Testis (tissue), 3 donors: ENCODE measurements around the gene ICAM2. TPM values are rescaled to one million over a fixed set of nuclear protein-coding genes. Genes with fewer than 3 reads are reported as not detected.
A peak's percentile ranks its signal among the peaks of the same experiment; 100 is the strongest.

Experiments used
- DNase-seq: peaks from one replicate; pipeline ENCODE4 v3.0.0-alpha.2; 2019
- H3K27ac ChIP-seq, 2 donors: fragments of 200-600 bp; sonication (generic); one replicate each; pipeline ENCODE4 v1.5.1; 2019
- H3K27me3 ChIP-seq: fragments of 200-600 bp; sonication (generic); one replicate; pipeline ENCODE4 v1.5.1; 2019
- H3K36me3 ChIP-seq: fragments of 200-600 bp; sonication (generic); one replicate; pipeline ENCODE4 v1.5.1; 2017; ENCODE audit warnings: low read depth; ENCODE audit errors: missing control alignments
- H3K4me1 ChIP-seq: fragments of 200-600 bp; sonication (generic); one replicate; pipeline ENCODE4 v1.5.1; 2019
- H3K4me3 ChIP-seq, 2 donors: fragments of 200-600 bp; sonication (generic); one replicate each; pipeline ENCODE4 v1.5.1; 2017 to 2019
- H3K9me3 ChIP-seq: fragments of 200-600 bp; sonication (generic); one replicate; pipeline ENCODE4 v1.5.1; 2017
- CTCF ChIP-seq, 3 experiments: fragments of 450-650 bp in 2 of 3; fragments of 200-600 bp in 1 of 3; sonication (generic) in 1 of 3; IDR thresholded peaks; one replicate each; pipeline ENCODE4 v1.5.1; 2016 to 2019; ENCODE audit warnings: antibody characterized with exemption in 3 of 3, mild to moderate bottlenecking in 2 of 3, moderate library complexity in 1 of 3
- POLR2A ChIP-seq: fragments of 450-650 bp; IDR thresholded peaks from one replicate; pipeline ENCODE4 v1.6.1; 2017; ENCODE audit warnings: antibody characterized with exemption, mild to moderate bottlenecking, moderate library complexity
- WGBS, 2 donors: methylation state at CpG; one replicate each; pipeline ENCODE4 v1.1.5; 2018; 5-methylcytosine and 5-hydroxymethylcytosine counted together
- intact Hi-C: fragments of 100-400 bp; cut with DNase I; formaldehyde crosslinking; loops from one replicate; pipeline ENCODE4 v1.15.1; 2023; ENCODE audit warnings: low total_unique reads
- polyA plus RNA-seq: library from polyadenylated mRNA; stranded (reverse); fragments of 350-450 nt; fragmentation: Illumina TruSeq; extraction: RNeasy Lipid Tissue Mini Kit (QIAGEN cat#74804); gene quantifications from one replicate; pipeline ENCODE4 v1.2.3, GENCODE V29; 2014; ENCODE audit warnings: low read depth, low replicate concordance; ENCODE audit not compliant: insufficient read depth
- total RNA-seq, 2 donors: library from RNA; depleted of rRNA; stranded (reverse); fragments of >200 nt; gene quantifications; one replicate each; pipeline ENCODE4 v1.2.3, GENCODE V29; 2016

Gene ICAM2
- total and polyA plus RNA-seq, 3 donors from 2014 or later, result 5.2 to 12.1 (median 11.3) TPM

DNA sequence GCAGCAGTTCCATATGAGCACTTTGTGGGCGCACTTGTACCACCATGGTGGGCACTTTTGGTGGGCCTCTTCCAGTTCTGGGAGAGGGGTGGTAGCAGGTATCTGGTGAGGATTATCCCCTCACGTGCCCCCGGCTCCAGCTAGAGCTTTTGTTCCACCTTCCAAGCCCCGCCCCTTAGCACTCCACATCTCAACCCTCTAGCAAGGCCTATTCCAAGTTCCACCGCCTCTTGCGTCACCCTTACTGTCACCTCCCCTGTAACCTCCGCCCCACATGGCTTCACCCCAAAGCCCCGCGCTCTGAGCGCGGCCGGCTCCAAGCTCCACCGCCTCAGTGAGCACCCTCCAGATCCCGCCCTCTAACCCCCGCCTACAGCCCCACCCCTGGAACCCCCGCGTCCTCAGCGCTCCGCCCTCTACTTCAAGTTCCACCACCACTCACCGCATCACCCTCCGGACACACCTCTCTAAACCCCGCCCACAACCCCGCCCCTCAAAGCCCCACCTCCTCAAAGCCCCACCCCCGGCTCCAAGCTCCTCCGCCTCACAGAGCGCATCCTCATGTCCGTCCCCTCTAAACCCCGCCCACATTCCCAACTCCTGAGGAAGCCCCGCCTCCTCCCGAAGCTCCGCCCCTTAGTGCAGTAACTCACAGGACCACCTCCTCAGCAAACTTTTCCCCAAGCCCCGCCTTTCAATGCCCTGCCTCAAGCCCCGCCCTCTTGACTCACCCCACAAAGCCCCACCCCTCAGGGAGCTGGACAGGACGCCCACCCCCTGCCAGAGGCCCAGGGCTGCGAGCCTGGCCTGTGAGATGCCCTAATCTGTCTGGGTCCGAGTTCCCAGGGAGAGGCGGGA is 58.8 kb downstream of the ICAM2 start:
- no peak overlapping the region for H3K27ac ChIP-seq

DNA sequence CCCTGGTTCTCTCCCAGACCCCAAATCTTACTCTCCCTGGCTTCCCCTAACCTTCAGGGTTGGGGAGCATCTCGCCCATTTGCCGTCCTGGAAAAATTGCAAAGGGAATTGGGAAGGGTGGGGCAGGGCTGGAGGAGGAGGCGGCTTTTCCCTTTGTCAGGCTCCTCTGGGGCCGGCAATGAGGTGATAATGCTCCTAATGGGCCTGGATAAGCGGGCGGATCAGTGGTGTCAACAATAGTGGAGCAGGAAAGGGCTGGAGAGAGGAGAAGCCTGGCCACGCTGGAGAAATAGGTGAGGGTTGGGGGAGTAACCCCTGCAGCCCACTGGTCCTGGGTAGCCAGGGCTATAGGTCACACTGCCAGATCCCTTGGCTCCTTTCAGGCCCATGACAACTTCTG is 60.0 kb downstream of the ICAM2 start:
- Histone ChIP-seq H3K27me3 (no peaks in the 10 kb centered on the region), H3K27ac (no peak overlapping the region), H3K36me3 (no peaks in the 10 kb centered on the region), H3K4me1 (peaks cover 14% of the 10 kb centered on the region), H3K4me3 (no peak overlapping the region), H3K9me3 (no peaks in the 10 kb centered on the region)
- intact Hi-C loops, result no loop called here
- TF ChIP-seq POLR2A (no peak), CTCF (IDR thresholded peaks at IDR 0.05) (no peak)
- no peak for DNase-seq
- WGBS, 2 donors, result 84 to 90% methylated on average over 4 to 7 of the region's 7 CpGs

More for the DNA sequence above, 58.8 kb downstream of the ICAM2 start:
- no peaks in the 10 kb centered on the region for H3K36me3 ChIP-seq
- H3K27me3 ChIP-seq, result no peaks in the 10 kb centered on the region
- intact Hi-C loops, result no loop called here
- WGBS, 2 donors, result 23 to 25% methylated on average over 30 to 36 of the region's 37 CpGs
- peak overlapping the region; percentile 18 to 24 for H3K4me3 ChIP-seq
- peak; percentile 84 for DNase-seq
- H3K4me1 ChIP-seq, result peaks cover 10% of the 10 kb centered on the region
- TF ChIP-seq POLR2A, result no peak
- no peak for TF ChIP-seq CTCF (IDR thresholded peaks at IDR 0.05)
- no peaks in the 10 kb centered on the region for H3K9me3 ChIP-seq

- Histone ChIP-seq H3K4me1 (peaks cover 14% of the 10 kb centered on the region), H3K9me3 (no peaks in the 10 kb centered on the region), H3K36me3 (no peaks in the 10 kb centered on the region), H3K4me3 (no peak overlapping the region), H3K27me3 (no peaks in the 10 kb centered on the region), H3K27ac (no peak overlapping the region)
- no peak for DNase-seq
- WGBS, 2 donors, result 80 to 91% methylated on average over 8 to 9 of the region's 9 CpGs
- TF ChIP-seq POLR2A (no peak), CTCF (IDR thresholded peaks at IDR 0.05) (no peak)
- intact Hi-C loops, result no loop called here
Observed at GRCh38 chr17:63960006-63960405, 60.4 kb downstream of the ICAM2 start.

DNA sequence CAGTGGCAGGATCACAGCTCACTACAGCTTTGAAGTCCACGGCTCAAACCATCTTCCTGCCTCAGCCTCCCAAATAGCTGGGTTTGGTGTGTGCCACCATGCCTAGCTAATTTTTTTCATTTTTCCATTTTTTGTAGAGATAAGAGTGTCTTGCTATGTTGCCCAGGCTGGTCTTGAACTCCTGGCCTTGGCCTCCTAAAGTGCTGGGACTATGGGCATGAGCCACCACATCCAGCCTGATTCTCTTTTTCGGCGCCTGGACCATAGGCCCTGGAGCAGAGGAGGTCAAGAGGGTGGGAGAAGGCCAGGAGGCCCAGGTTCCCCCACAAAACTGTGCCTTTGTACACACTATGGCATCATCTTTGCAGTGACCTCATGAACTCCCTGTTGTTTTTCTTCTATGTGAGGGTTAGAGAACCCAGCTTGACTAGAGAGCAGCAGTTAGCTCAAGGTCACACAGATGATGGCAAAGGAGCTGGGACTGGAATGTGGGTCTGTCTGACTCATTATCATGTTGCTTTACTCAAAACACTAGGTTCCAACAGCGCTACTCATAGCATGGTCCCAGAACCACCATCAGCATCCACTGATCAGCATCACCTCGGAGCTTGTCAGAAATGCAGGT is 64.0 kb downstream of the ICAM2 start:
- no peaks in the 10 kb centered on the region for H3K36me3 ChIP-seq
- no peaks in the 10 kb centered on the region for H3K27me3 ChIP-seq
- no peak for TF ChIP-seq CTCF (IDR thresholded peaks at IDR 0.05)
- no peak for TF ChIP-seq POLR2A
- 76% methylated on average over 5 of the region's 5 CpGs for WGBS, 2 donors
- H3K27ac ChIP-seq, result no peak overlapping the region
- no peak overlapping the region for H3K4me3 ChIP-seq
- intact Hi-C loops, result no loop called here
- no peaks in the 10 kb centered on the region for H3K9me3 ChIP-seq
- DNase-seq, result no peak
- peaks cover 6% of the 10 kb centered on the region for H3K4me1 ChIP-seq
